Measurements from ENCODE around the gene SLC16A8. TPM values are rescaled to one million over a fixed set of nuclear protein-coding genes. Genes with fewer than 3 reads are reported as not detected.

The SLC16A8 gene
- total and polyA plus RNA-seq, 2 donors (not counting 1 experiment from before 2014, with no cell fraction given) = not detected

GRCh38 chr22:38110863-38111852 is 27.2 kb upstream of the SLC16A8 start:
- peaks cover 0 to 3% of the 10 kb centered on the region in 2 donors for H3K4me1 ChIP-seq (ENCODE audit: control insufficient read depth in 2 of 2, insufficient read depth in 2 of 2, low read length in 2 of 2)
- ATAC-seq (ENCODE audit: low read depth) (no peak), DNase-seq (no peak)
- CTCF ChIA-PET = no interaction called here
- H4K20me1 ChIP-seq (ENCODE audit: control insufficient read depth, insufficient read depth, low read length, poor library complexity, severe bottlenecking) = no peaks in the 10 kb centered on the region
- Mint-ChIP-seq H3K27me3 (no peaks in the 10 kb centered on the region), H3K4me3 (no peak overlapping the region), H3K27ac (no peak overlapping the region), H3K4me1 (peaks cover 2% of the 10 kb centered on the region), H3K9me3 (ENCODE audit: insufficient read depth) (no peaks in the 10 kb centered on the region)
- no peak overlapping the region for H3K27ac ChIP-seq (ENCODE audit: low read length in 2 of 2)
- H3K36me3 ChIP-seq (replicated peaks in 1 of 2; ENCODE audit: control extremely low read depth in 1 of 2, control insufficient read depth in 1 of 2, extremely low read depth in 1 of 2, insufficient read depth in 2 of 2, low read length in 1 of 2) = peaks cover 0 to 9% of the 10 kb centered on the region in 2 experiments
- H3K27me3 ChIP-seq (replicated peaks in 1 of 4; ENCODE audit: control extremely low read depth in 1 of 4, control insufficient read depth in 3 of 4, insufficient read depth in 4 of 4, low read length in 3 of 4) = no peaks in the 10 kb centered on the region
- no peaks in the 10 kb centered on the region for H3K79me2 ChIP-seq (ENCODE audit: control insufficient read depth, insufficient read depth, low read length)
- H3K9ac ChIP-seq (ENCODE audit: low read length) = no peak overlapping the region
- 90% methylated on average over 26 of the region's 30 CpGs for WGBS (ENCODE audit: insufficient coverage)
- no peak overlapping the region for H2AFZ ChIP-seq (ENCODE audit: insufficient read depth, low read depth, low read length, poor library complexity, severe bottlenecking)
- POLR2A ChIA-PET = no interaction called here
- TF ChIP-seq CTCF (IDR thresholded peaks at IDR 0.05) = no peak
- TF ChIP-seq EZH2 (IDR thresholded peaks at IDR 0.05; ENCODE audit: borderline replicate concordance, insufficient read depth, low read depth, low read length, poor library complexity, severe bottlenecking) = no peak
- no peak overlapping the region for H3K4me2 ChIP-seq (replicated peaks; ENCODE audit: low read depth, low read length, poor library complexity, severe bottlenecking)
- intact Hi-C loops (cut with micrococcal nuclease) = loop anchor here (5.0 kb wide), 1 partner anchor 91 kb away; the partner anchor contains the start of gene MAFF
- peaks cover 0 to 7% (median 0%) of the 10 kb centered on the region in 3 donors for H3K9me3 ChIP-seq (ENCODE audit: control extremely low read depth in 1 of 3, control insufficient read depth in 2 of 3, insufficient read depth in 1 of 3, low read length in 2 of 3)
- no peak overlapping the region for H3K4me3 ChIP-seq (ENCODE audit: control extremely low read depth in 1 of 5, extremely low read depth in 1 of 5, insufficient read depth in 1 of 5, low read depth in 2 of 5, low read length in 4 of 5)
